Measurements from ENCODE around the gene TMPRSS5.

TMPRSS5 gene

GRCh38 chr11:113670831-113671215 lies 35.3 kb downstream of the TMPRSS5 start:
- no peaks in the 10 kb centered on the region for H3K36me3 ChIP-seq
- no peak for TF ChIP-seq CTCF (IDR thresholded peaks at IDR 0.05)
- DNase-seq, result no peak
- H3K27me3 ChIP-seq, result no peaks in the 10 kb centered on the region
- H3K27ac ChIP-seq, result no peak overlapping the region
- H3K4me3 ChIP-seq, result no peak overlapping the region
- H3K9me3 ChIP-seq, result peaks cover 0 to 9% (median 0%) of the 10 kb centered on the region in 3 donors
- intact Hi-C loops (cut with DNase I; ENCODE audit: low total_unique reads), result no loop called here
- H3K4me1 ChIP-seq, result peaks cover 0 to 40% (median 11%) of the 10 kb centered on the region in 4 donors

GRCh38 chr11:113670149-113670830 lies 35.8 kb downstream of the TMPRSS5 start:
- H3K9me3 ChIP-seq, result peaks cover 0 to 9% (median 0%) of the 10 kb centered on the region in 3 donors
- DNase-seq, result no peak
- TF ChIP-seq CTCF (IDR thresholded peaks at IDR 0.05), result no peak
- peaks cover 0 to 35% (median 7%) of the 10 kb centered on the region in 4 donors for H3K4me1 ChIP-seq
- H3K27ac ChIP-seq, result no peak overlapping the region
- H3K36me3 ChIP-seq, result no peaks in the 10 kb centered on the region
- intact Hi-C loops (cut with DNase I; ENCODE audit: low total_unique reads), result no loop called here
- no peaks in the 10 kb centered on the region for H3K27me3 ChIP-seq
- H3K4me3 ChIP-seq, result no peak overlapping the region

DNA sequence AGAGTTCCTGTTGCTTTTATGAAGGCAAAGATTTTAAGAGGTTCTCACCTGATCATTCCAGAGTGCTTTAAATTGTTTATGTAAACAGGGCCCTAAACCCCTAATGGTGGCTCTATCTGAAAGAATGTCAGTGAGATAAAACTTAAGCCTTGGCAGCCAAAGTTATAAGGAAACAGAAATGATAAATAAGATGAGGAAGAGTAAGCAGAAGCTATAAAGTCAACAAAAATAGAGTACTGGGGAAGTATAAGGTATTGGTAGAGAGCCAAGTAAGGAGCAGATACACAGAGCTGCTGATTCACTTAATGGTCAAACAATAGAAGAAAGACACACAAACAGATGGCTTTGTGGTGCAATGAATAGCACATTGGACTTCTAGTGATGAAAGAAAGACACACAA lies 37.9 kb downstream of the TMPRSS5 start:
- Histone ChIP-seq H3K27ac (no peak overlapping the region), H3K4me1 (peaks cover 0 to 25% (median 0%) of the 10 kb centered on the region in 4 donors)

GRCh38 chr11:113667801-113668200 lies 38.3 kb downstream of the TMPRSS5 start:
- no peak for TF ChIP-seq CTCF (IDR thresholded peaks at IDR 0.05)
- H3K4me3 ChIP-seq, result no peak overlapping the region
- DNase-seq, result no peak
- no peaks in the 10 kb centered on the region for H3K36me3 ChIP-seq
- H3K4me1 ChIP-seq, result peaks cover 0 to 25% (median 0%) of the 10 kb centered on the region in 4 donors
- no peak overlapping the region for H3K27ac ChIP-seq
- H3K27me3 ChIP-seq, result no peaks in the 10 kb centered on the region
- H3K9me3 ChIP-seq, result peaks cover 0 to 9% (median 0%) of the 10 kb centered on the region in 3 donors
- intact Hi-C loops (cut with DNase I; ENCODE audit: low total_unique reads), result no loop called here

More for the DNA sequence above, 37.9 kb downstream of the TMPRSS5 start:
- no peaks in the 10 kb centered on the region for H3K27me3 ChIP-seq
- intact Hi-C loops (cut with DNase I; ENCODE audit: low total_unique reads), result no loop called here
- no peaks in the 10 kb centered on the region for H3K36me3 ChIP-seq
- no peak for TF ChIP-seq CTCF (IDR thresholded peaks at IDR 0.05)
- H3K4me3 ChIP-seq, result no peak overlapping the region
- DNase-seq, result no peak
- H3K9me3 ChIP-seq, result peaks cover 0 to 9% (median 0%) of the 10 kb centered on the region in 3 donors

DNA sequence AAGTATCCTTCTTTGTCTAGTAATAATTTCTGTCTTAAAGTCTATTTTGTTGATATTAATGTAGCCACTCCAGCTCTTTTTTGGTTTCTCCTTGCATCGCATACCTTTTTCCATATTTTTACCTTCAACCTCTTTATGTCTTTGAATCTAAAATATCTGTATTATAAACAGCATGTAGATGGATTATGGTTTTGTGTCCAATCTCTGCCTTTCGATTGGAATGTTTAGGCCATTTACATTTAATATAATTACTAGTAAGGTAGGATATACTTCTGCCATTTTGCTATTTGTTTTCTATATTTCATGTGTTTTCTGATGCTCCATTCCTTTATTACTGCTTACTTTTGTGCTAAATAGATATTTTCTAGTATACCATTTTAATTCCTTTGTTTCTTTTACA lies 39.5 kb downstream of the TMPRSS5 start:
- H3K4me1 ChIP-seq, result peaks cover 0 to 25% (median 0%) of the 10 kb centered on the region in 4 donors
- H3K36me3 ChIP-seq, result no peaks in the 10 kb centered on the region
- TF ChIP-seq CTCF (IDR thresholded peaks at IDR 0.05), result no peak
- peaks cover 0 to 9% (median 0%) of the 10 kb centered on the region in 3 donors for H3K9me3 ChIP-seq
- H3K27me3 ChIP-seq, result no peaks in the 10 kb centered on the region
- no peak overlapping the region for H3K4me3 ChIP-seq
- intact Hi-C loops (cut with DNase I; ENCODE audit: low total_unique reads), result no loop called here
- no peak overlapping the region for H3K27ac ChIP-seq
- no peak for DNase-seq

All from tibial artery (tissue), 4 donors.